ENCODE results near the gene RPL14. TPM values are rescaled to one million over a fixed set of nuclear protein-coding genes. Genes with fewer than 3 reads are reported as not detected.

The RPL14 gene
- total and polyA plus RNA-seq, 2 of the 13 experiments (the other 11 are each of a cell fraction or from before 2014, with no cell fraction given), result 502 to 1,291 TPM

DNA sequence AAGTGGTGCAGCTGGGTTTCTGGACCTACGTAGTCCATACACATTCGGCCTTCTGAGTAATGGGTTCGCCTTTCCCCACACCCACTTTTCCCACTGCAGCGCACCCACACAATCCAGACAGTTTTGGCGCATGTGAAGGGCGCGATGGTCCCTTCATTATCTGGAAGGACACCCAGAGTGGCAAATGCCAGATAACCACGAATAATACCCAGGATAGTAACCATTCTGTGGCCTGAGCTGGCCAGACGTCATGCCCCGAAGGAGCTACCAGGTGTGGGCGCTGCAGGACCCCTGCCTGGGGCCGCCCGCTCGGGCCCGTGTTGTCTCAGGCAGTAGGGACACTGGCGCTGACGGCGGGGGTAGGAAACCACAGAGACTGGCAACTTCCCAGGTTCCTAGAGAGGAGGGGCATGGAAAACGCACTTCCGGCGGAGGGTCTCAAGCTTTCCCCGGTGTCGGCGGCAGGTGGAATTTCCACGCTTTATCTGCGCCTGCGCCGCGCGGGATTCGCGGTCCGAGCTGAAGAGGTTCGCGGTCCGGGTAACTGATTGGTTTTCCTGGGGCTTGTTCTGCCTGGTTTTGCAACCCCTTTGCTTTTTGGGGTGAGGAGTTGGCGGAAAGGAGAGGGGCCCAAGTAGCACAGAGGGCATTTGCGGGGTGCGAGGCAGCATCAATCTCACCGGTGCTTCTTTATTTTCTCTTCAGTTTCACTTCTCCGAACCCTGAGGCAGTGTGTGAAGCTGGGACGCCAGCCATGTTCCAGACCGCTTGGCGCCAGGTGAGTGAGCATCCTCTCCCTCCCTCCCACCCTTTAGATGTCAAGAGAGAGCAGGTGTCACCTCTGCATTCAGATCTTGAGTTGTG is 48.7 kb downstream of the RPL14 start, which contains the start of gene ZNF620 (continued):
- TF ChIP-seq ATF2 (CRISPR knock-in tag; IDR thresholded peaks at IDR 0.05) (peak; percentile 61; the same call in 1 of the 2 replicates), ZFP36L1 (CRISPR knock-in tag; IDR thresholded peaks at IDR 0.05) (no peak), ZFY (CRISPR knock-in tag; IDR thresholded peaks at IDR 0.05) (peak; percentile 83), ZMYM2 (CRISPR knock-in tag; IDR thresholded peaks at IDR 0.05) (no peak), SMARCE1 (IDR thresholded peaks at IDR 0.05; ENCODE audit: borderline replicate concordance) (no peak), HNF4A (CRISPR knock-in tag; IDR thresholded peaks at IDR 0.05) (peak; percentile 39; the same call in 1 of the 2 replicates)
- TF ChIP-seq, protein P1, sequence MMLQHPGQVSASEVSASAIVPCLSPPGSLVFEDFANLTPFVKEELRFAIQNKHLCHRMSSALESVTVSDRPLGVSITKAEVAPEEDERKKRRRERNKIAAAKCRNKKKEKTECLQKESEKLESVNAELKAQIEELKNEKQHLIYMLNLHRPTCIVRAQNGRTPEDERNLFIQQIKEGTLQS (CRISPR knock-in tag; IDR thresholded peaks at IDR 0.05), result no peak
- TF ChIP-seq, protein P2, sequence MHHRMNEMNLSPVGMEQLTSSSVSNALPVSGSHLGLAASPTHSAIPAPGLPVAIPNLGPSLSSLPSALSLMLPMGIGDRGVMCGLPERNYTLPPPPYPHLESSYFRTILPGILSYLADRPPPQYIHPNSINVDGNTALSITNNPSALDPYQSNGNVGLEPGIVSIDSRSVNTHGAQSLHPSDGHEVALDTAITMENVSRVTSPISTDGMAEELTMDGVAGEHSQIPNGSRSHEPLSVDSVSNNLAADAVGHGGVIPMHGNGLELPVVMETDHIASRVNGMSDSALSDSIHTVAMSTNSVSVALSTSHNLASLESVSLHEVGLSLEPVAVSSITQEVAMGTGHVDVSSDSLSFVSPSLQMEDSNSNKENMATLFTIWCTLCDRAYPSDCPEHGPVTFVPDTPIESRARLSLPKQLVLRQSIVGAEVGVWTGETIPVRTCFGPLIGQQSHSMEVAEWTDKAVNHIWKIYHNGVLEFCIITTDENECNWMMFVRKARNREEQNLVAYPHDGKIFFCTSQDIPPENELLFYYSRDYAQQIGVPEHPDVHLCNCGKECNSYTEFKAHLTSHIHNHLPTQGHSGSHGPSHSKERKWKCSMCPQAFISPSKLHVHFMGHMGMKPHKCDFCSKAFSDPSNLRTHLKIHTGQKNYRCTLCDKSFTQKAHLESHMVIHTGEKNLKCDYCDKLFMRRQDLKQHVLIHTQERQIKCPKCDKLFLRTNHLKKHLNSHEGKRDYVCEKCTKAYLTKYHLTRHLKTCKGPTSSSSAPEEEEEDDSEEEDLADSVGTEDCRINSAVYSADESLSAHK (CRISPR knock-in tag; IDR thresholded peaks at IDR 0.05; ENCODE audit: borderline replicate concordance), result no peak
